ENCODE data around the gene RPN2. TPM values are rescaled to one million over a fixed set of nuclear protein-coding genes. Genes with fewer than 3 reads are reported as not detected.

The RPN2 gene
- total and polyA plus RNA-seq, 5 donors, result 72.1 to 119 (median 110) TPM

- Histone ChIP-seq H3K4me3 (ENCODE audit: low read length) (no peak overlapping the region), H3K27me3 (ENCODE audit: control insufficient read depth, insufficient read depth) (no peaks in the 10 kb centered on the region), H3K9me3 (ENCODE audit: control insufficient read depth, low read length) (no peaks in the 10 kb centered on the region), H3K4me1 (ENCODE audit: control insufficient read depth, insufficient read depth, low read length) (no peaks in the 10 kb centered on the region), H3K27ac (ENCODE audit: low read length) (no peak overlapping the region)
- DNase-seq (no peak), ATAC-seq (no peak)
- intact Hi-C loops (cut with DNase I), result no loop called here
- 76% methylated on average over 11 of the region's 11 CpGs for WGBS
Observed at GRCh38 chr20:37256286-37256685, 77.2 kb downstream of the RPN2 start.

GRCh38 chr20:37257530-37257929, 78.4 kb downstream of the RPN2 start:
- 77% methylated on average over 2 of the region's 2 CpGs for WGBS
- intact Hi-C loops (cut with DNase I), result no loop called here
- DNase-seq, result no peak

GRCh38 chr20:37257988-37258387, 78.9 kb downstream of the RPN2 start:
- H3K4me3 ChIP-seq (ENCODE audit: low read length), result no peak overlapping the region
- intact Hi-C loops (cut with DNase I), result no loop called here
- no peak overlapping the region for H3K27ac ChIP-seq (ENCODE audit: low read length)
- H3K9me3 ChIP-seq (ENCODE audit: control insufficient read depth, low read length), result no peaks in the 10 kb centered on the region
- no peak for DNase-seq
- 78% methylated on average over 9 of the region's 9 CpGs for WGBS
- no peaks in the 10 kb centered on the region for H3K27me3 ChIP-seq (ENCODE audit: control insufficient read depth, insufficient read depth)
- ATAC-seq, result no peak
- no peaks in the 10 kb centered on the region for H3K4me1 ChIP-seq (ENCODE audit: control insufficient read depth, insufficient read depth, low read length)

More at GRCh38 chr20:37257530-37257929, 78.4 kb downstream of the RPN2 start:
- no peak for ATAC-seq
- Histone ChIP-seq H3K27me3 (ENCODE audit: control insufficient read depth, insufficient read depth) (no peaks in the 10 kb centered on the region), H3K4me3 (ENCODE audit: low read length) (no peak overlapping the region), H3K27ac (ENCODE audit: low read length) (no peak overlapping the region), H3K4me1 (ENCODE audit: control insufficient read depth, insufficient read depth, low read length) (no peaks in the 10 kb centered on the region), H3K9me3 (ENCODE audit: control insufficient read depth, low read length) (no peaks in the 10 kb centered on the region)

- DNase-seq, result no peak
- ATAC-seq, result no peak
- Histone ChIP-seq H3K4me3 (ENCODE audit: low read length) (no peak overlapping the region), H3K27ac (ENCODE audit: low read length) (no peak overlapping the region), H3K4me1 (ENCODE audit: control insufficient read depth, insufficient read depth, low read length) (no peaks in the 10 kb centered on the region), H3K9me3 (ENCODE audit: control insufficient read depth, low read length) (no peaks in the 10 kb centered on the region), H3K27me3 (ENCODE audit: control insufficient read depth, insufficient read depth) (no peaks in the 10 kb centered on the region)
- 78% methylated on average over 11 of the region's 11 CpGs for WGBS
- intact Hi-C loops (cut with DNase I), result no loop called here
Observed at GRCh38 chr20:37259031-37259430, 79.9 kb downstream of the RPN2 start.

- ATAC-seq (no peak), DNase-seq (no peak)
- 57% methylated on average over 3 of the region's 3 CpGs for WGBS
- H3K4me1 ChIP-seq (ENCODE audit: control insufficient read depth, insufficient read depth, low read length), result no peaks in the 10 kb centered on the region
- no peak overlapping the region for H3K27ac ChIP-seq (ENCODE audit: low read length)
- no peaks in the 10 kb centered on the region for H3K27me3 ChIP-seq (ENCODE audit: control insufficient read depth, insufficient read depth)
- no peaks in the 10 kb centered on the region for H3K9me3 ChIP-seq (ENCODE audit: control insufficient read depth, low read length)
- no peak overlapping the region for H3K4me3 ChIP-seq (ENCODE audit: low read length)
- intact Hi-C loops (cut with DNase I), result no loop called here
Observed at GRCh38 chr20:37259865-37260264, 80.7 kb downstream of the RPN2 start.

- no peak for DNase-seq
- WGBS, result 76% methylated on average over 4 of the region's 4 CpGs
- intact Hi-C loops (cut with DNase I), result no loop called here
- Histone ChIP-seq H3K27me3 (ENCODE audit: control insufficient read depth, insufficient read depth) (no peaks in the 10 kb centered on the region), H3K27ac (ENCODE audit: low read length) (no peak overlapping the region), H3K9me3 (ENCODE audit: control insufficient read depth, low read length) (no peaks in the 10 kb centered on the region), H3K4me3 (ENCODE audit: low read length) (no peak overlapping the region), H3K4me1 (ENCODE audit: control insufficient read depth, insufficient read depth, low read length) (no peaks in the 10 kb centered on the region)
- no peak for ATAC-seq
Observed at GRCh38 chr20:37260923-37261322, 81.8 kb downstream of the RPN2 start.

- peak; percentile 30 to 47 for ATAC-seq
- WGBS, result 45% methylated on average over 9 of the region's 9 CpGs
Observed at GRCh38 chr20:37261714-37262113, 82.6 kb downstream of the RPN2 start, which contains the start of gene GHRH. TSS of gene GHRH (minus strand) at chr20:37261814. CDS start at chr20:37256889, 4,925 bp downstream.

GRCh38 chr20:37262505-37262904, 83.4 kb downstream of the RPN2 start:
- no peaks in the 10 kb centered on the region for H3K27me3 ChIP-seq (ENCODE audit: control insufficient read depth, insufficient read depth)
- DNase-seq (no peak), ATAC-seq (no peak)
- intact Hi-C loops (cut with DNase I), result no loop called here
- H3K9me3 ChIP-seq (ENCODE audit: control insufficient read depth, low read length), result no peaks in the 10 kb centered on the region
- no peaks in the 10 kb centered on the region for H3K4me1 ChIP-seq (ENCODE audit: control insufficient read depth, insufficient read depth, low read length)
- H3K27ac ChIP-seq (ENCODE audit: low read length), result no peak overlapping the region
- H3K4me3 ChIP-seq (ENCODE audit: low read length), result no peak overlapping the region
- 47% methylated on average over 8 of the region's 8 CpGs for WGBS

More at GRCh38 chr20:37261714-37262113, 82.6 kb downstream of the RPN2 start, which contains the start of gene GHRH:
- intact Hi-C loops (cut with DNase I), result no loop called here
- H3K4me1 ChIP-seq (ENCODE audit: control insufficient read depth, insufficient read depth, low read length), result no peaks in the 10 kb centered on the region
- no peaks in the 10 kb centered on the region for H3K9me3 ChIP-seq (ENCODE audit: control insufficient read depth, low read length)
- no peak within 1 kb of the TSS for H3K27ac ChIP-seq (ENCODE audit: low read length)
- H3K27me3 ChIP-seq (ENCODE audit: control insufficient read depth, insufficient read depth), result no peaks in the 10 kb centered on the region
- DNase-seq, result no peak
- H3K4me3 ChIP-seq (ENCODE audit: low read length), result no peak within 1 kb of the TSS

- ATAC-seq, result no peak
- H3K9me3 ChIP-seq (ENCODE audit: control insufficient read depth, low read length), result no peaks in the 10 kb centered on the region
- no peak for DNase-seq
- intact Hi-C loops (cut with DNase I), result no loop called here
- H3K4me3 ChIP-seq (ENCODE audit: low read length), result no peak overlapping the region
- H3K27ac ChIP-seq (ENCODE audit: low read length), result no peak overlapping the region
- no peaks in the 10 kb centered on the region for H3K4me1 ChIP-seq (ENCODE audit: control insufficient read depth, insufficient read depth, low read length)
- 86% methylated on average over 6 of the region's 6 CpGs for WGBS
- H3K27me3 ChIP-seq (ENCODE audit: control insufficient read depth, insufficient read depth), result no peaks in the 10 kb centered on the region
Observed at GRCh38 chr20:37263686-37264085, 84.6 kb downstream of the RPN2 start.

GRCh38 chr20:37265152-37265551, 86.0 kb downstream of the RPN2 start:
- H3K27ac ChIP-seq (ENCODE audit: low read length), result no peak overlapping the region
- DNase-seq (no peak), ATAC-seq (no peak)
- intact Hi-C loops (cut with DNase I), result loop anchor here in 2 of 4 donors (5.0 kb wide), 1 partner anchor 117 kb away; no protein-coding TSS in a partner anchor
- 89% methylated on average over 4 of the region's 4 CpGs for WGBS
- H3K27me3 ChIP-seq (ENCODE audit: control insufficient read depth, insufficient read depth), result no peaks in the 10 kb centered on the region
- H3K4me3 ChIP-seq (ENCODE audit: low read length), result no peak overlapping the region
- no peaks in the 10 kb centered on the region for H3K4me1 ChIP-seq (ENCODE audit: control insufficient read depth, insufficient read depth, low read length)
- H3K9me3 ChIP-seq (ENCODE audit: control insufficient read depth, low read length), result no peaks in the 10 kb centered on the region

- Histone ChIP-seq H3K27me3 (ENCODE audit: control insufficient read depth, insufficient read depth) (no peaks in the 10 kb centered on the region), H3K4me1 (ENCODE audit: control insufficient read depth, insufficient read depth, low read length) (no peaks in the 10 kb centered on the region), H3K4me3 (ENCODE audit: low read length) (no peak overlapping the region), H3K27ac (ENCODE audit: low read length) (no peak overlapping the region), H3K9me3 (ENCODE audit: control insufficient read depth, low read length) (no peaks in the 10 kb centered on the region)
- ATAC-seq (no peak), DNase-seq (peak in 1 of 3 donors; percentile 12)
- 81% methylated on average over 9 of the region's 9 CpGs for WGBS
- intact Hi-C loops (cut with DNase I), result loop anchor here in 2 of 4 donors (5.0 kb wide), 1 partner anchor 115 kb away; no protein-coding TSS in a partner anchor
Observed at GRCh38 chr20:37266940-37267666, 88.0 kb downstream of the RPN2 start.

All from right cardiac atrium (tissue), 5 donors.